Measurements from ENCODE around the gene C10orf53.
"Not testable (repeated sequence)": the region's sequence is repeated elsewhere in the genome, so short reads cannot be mapped to it uniquely, and the experiment has no call there.

The C10orf53 gene

GRCh38 chr10:49688261-49688846 is 8.9 kb downstream of the C10orf53 start:
- DNase-seq (ENCODE audit: low read depth in 2 of 2) = no peak

DNA sequence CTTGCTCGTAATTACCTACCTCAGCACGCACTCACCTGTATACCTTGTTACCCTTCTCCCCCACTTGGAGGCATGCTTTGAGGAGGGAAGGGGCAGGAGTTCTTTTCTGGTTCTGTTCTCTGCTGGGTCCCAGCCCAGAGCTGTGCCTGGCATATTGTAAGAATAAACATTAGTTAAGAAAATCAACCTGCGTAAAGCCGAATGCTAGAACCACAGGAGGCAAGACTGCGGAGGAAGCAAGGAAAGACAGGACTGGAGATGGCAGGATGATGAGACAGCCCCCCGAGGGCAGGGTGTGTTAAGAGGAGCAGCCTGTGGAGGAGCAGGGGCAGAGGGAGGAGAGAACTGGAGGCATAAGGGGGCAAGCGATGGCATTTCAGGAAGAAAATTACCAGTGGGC is 9.5 kb downstream of the C10orf53 start:
- DNase-seq (ENCODE audit: low read depth in 2 of 2) = no peak

DNA sequence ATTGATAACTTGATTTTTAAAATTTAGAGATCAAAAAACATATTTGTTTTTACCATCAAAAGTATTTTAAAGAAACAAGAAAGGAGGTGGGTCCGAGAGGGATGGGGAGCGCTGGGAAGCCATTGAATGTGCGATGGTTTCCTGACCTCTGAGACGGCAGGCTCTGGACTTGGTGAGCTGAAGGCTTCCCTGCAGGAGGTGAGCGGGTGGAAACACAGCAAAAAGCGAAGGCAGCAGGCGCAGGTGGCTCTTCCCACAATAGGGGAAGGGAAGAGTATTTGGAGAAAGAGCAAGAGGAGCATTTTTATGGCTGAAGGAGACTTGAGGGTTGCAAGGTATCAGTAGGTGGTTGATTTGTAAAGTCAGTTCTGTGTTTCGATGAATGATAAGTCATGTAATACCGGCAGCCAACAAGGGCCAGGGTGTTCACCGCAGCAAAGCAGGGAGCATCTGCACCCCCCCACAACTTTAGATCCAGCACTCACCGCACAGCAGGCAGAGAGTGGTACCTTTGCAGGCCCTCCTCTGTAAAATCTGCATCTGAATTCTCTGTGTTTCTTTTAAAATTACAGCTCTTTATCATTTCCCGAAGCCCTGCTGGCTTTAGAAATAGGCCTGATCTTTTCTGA is 10.5 kb downstream of the C10orf53 start:
- DNase-seq (ENCODE audit: low read depth in 2 of 2) = no peak

GRCh38 chr10:49690698-49691356 is 11.4 kb downstream of the C10orf53 start:
- no peak for DNase-seq (ENCODE audit: low read depth in 2 of 2)

DNA sequence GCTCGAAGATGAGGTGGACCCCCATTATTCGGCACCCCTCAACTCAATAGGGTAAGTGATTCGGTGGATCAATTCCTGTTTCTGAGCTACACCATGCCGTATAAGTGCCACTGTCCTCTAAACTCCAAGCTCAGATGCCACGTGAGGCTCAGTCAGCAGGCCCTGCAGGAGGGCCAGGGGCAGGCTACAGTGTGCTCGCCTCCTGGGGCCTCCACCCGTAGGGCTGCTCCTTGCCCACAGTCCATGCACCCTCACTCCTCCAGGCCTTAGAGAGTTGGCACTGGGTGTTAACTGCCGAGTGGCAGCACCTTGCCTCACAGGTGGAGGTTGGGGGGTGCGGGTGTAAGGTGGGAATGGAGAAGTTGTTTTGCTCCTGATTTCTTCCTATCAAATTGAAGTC is 12.1 kb downstream of the C10orf53 start:
- no peak for DNase-seq (ENCODE audit: low read depth in 2 of 2)

- no peak for DNase-seq (ENCODE audit: low read depth in 2 of 2)
These were observed 15.0 kb downstream of the C10orf53 start for GRCh38 chr10:49694466-49694865.

DNA sequence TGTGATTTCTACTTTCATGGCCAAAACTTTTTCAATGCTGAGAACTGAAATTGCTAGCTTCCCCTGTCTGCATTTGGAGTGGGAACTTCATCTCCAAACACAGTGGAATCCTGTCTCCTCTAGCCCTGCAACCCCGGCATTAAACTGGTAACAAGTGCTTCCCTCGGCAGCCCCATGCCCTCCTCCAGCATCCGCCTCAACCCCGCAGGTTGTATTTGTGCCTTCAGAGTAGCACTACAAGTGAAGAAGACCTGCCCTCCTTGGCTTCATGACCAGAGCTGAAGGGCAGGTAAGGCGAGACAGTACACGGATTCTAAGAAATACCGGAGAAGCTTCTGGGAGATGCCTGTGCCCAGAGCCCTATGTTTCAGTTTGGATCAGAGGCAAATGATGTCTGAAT is 16.9 kb downstream of the C10orf53 start:
- DNase-seq (ENCODE audit: low read depth in 2 of 2) = no peak

DNA sequence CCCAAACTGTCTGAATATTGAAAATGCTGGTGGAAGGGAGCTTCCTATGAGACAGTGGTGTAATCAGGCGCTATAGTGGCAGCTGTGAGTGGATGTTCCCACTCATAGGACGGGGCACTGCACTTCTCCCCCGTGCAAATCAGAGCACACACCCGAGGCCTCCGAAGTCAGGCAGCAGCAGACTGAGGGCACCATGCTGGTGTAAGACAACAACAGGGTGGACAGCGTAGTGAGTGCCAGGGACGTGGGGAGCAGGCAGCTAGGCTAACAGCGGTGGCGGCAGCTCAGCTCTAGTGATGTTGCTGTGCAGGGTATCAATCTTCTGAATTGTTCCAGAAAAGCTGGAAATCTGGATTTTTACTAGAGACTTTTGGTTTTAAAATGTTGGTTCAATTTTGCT is 19.2 kb downstream of the C10orf53 start:
- no peak for DNase-seq (ENCODE audit: low read depth in 2 of 2)

- no peak for DNase-seq (ENCODE audit: low read depth in 2 of 2)
These were observed 20.8 kb downstream of the C10orf53 start for GRCh38 chr10:49700211-49700610.

GRCh38 chr10:49700997-49701396 is 21.5 kb downstream of the C10orf53 start:
- DNase-seq (ENCODE audit: low read depth in 2 of 2) = no peak

DNA sequence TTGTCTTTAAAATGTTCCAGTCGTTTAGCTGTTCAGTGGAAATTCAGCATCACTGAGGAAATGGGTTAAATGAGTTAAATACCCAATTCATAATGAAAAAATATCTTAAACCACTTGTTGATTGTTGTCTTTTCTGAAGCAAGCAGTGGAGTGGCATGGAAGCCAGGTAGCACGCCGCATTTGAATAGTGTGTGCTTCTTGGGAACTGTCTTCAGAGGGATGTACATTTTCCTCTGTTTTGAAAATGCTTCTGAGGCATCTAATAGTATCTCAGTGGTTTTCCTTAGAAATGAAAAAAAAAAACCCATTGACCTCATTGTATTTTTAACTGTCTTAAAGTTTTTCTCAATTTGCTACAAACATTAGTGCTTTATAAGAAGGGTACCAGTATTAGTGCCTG is 28.1 kb downstream of the C10orf53 start:
- DNase-seq (ENCODE audit: low read depth in 2 of 2) = no peak

GRCh38 chr10:49709934-49710333 is 30.5 kb downstream of the C10orf53 start:
- no peak for DNase-seq (ENCODE audit: low read depth in 2 of 2)

DNA sequence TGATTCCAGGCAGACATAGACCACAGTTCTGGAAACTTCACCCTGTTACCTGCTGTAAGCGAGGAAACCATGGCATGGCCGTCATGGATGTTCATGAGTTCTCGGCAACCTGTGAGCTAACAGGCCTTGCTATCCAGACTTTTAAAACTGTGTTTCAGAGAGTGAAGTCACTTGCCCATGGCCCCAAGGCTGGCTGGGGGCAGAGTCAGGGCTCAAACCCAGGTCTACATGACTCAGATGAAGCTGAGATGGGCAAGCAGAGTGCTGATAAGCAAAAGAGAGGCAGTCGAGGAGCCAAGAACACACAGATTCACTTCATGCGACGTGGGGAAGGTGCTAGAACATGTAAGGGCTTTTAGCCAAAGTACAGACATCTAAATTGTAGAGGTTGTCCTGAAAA is 31.5 kb downstream of the C10orf53 start:
- DNase-seq (ENCODE audit: low read depth in 2 of 2) = no peak

DNA sequence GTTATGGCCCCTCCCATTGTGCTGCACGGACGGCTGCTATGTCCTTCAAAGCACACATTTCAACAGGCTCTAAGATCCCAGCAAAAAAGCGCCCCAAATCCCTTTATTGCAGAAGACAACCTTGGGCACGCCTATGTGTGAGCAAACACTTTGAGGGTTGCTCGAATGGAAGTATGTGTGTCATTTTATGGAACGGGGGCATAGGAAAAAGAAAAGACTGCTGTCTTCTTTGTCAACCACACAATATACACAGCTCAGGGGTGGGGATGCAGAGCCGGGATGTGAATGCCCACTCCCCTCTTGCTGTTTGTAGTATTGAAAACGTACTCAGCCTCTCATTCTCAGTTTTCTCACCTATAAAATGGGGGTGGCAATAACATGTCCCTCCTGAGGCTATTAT is 32.0 kb downstream of the C10orf53 start:
- no peak for DNase-seq (ENCODE audit: low read depth in 2 of 2)

GRCh38 chr10:49713266-49713665 is 33.8 kb downstream of the C10orf53 start:
- no peak for DNase-seq (ENCODE audit: low read depth in 2 of 2)

- DNase-seq (ENCODE audit: low read depth in 2 of 2) = not testable (repeated sequence)
These were observed 35.7 kb downstream of the C10orf53 start for GRCh38 chr10:49715157-49715556.

DNA sequence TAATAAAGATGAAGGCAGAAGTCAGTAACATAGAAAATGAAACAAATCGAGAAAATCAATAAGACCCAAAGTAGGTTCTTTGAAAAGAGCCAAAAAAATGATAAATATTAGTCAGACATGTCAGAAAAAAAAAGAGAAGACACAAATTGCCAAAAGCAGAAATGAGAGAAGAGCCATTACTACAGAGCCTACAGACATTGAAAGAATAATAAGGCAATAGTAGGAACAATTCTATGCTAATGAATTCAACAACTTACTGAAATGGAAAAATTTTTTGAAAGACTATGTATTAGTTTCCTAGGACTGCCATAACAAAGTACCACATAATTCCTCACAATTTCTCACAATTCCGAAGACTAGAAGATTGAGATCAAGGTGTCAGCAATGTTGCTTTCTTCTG is 47.1 kb downstream of the C10orf53 start:
- DNase-seq (ENCODE audit: low read depth in 2 of 2) = no peak

DNA sequence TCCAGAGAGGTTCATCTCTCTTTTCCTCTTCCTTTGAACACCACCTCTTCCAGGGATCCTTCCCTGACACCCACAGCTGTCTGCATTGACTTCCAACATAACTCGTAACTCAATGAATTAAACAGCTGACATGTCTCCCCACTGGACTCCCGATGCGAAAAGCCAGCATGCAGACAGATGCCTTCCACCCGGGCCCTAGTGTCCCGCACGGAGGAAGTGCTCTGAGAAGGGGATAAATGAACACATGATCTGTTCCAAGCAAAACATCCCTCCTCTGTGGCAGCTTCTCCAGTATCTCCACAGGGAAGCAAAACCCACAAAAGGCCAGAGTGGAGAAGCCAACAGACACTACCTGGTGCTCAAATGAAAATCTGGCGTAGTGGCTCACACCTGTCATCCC is 54.4 kb downstream of the C10orf53 start:
- no peak for DNase-seq (ENCODE audit: low read depth in 2 of 2)

DNA sequence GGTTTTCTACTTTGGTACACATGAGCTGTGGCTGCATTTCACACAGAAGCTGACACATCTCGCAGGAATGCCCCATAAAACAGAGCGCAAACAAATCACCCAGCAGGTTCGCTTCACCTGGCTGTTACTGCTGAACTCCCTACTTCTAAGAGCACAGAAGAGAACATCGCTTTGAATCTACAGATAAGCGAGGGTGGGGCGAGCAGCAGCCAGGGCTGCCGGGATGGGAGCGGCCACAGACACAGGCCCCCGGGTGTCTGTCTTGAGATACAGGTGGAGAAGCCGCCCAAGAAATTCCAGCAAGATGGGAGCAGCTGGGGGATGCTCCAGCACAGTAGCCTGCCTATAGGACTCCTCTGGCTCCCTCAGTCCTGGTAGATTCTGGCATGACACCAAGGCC is 55.2 kb downstream of the C10orf53 start:
- DNase-seq (ENCODE audit: low read depth in 2 of 2) = no peak

- DNase-seq (ENCODE audit: low read depth in 2 of 2) = no peak
These were observed 55.7 kb downstream of the C10orf53 start for GRCh38 chr10:49735161-49735560.

DNA sequence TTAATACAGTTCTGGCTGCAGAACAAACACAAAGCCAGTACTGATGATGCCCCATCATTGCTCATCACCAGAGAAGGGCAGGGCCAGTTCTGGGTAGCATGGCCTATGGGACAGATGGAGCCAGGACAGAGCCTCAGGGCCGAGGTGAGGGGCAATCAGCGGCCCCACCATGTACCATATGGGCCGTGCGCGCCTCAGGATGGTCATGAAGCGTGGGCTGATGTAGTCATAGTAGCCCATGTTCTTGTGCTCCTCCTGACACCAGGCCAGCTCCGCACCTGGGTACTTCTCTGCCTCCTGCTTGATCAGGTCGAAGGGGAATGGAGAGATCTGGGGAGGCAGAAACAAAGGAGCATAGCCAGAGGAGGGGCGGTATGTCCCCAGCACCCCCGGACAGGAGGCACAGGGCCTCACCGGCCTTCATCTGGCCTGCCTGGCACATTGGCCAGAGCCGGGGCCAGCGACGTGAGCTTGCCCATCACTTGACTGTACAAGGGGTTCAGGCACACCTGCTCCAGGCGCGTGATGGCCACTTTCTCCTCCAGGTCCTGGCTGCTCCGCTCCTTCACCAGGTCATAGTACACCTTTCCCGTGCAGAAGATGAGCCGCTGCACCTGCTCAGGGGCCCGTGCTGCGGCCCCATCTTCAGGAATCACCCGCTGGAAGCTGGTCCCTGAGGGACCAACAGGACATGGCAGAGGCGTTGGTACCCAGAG is 56.6 kb downstream of the C10orf53 start:
- DNase-seq (ENCODE audit: low read depth in 2 of 2) = no peak

DNA sequence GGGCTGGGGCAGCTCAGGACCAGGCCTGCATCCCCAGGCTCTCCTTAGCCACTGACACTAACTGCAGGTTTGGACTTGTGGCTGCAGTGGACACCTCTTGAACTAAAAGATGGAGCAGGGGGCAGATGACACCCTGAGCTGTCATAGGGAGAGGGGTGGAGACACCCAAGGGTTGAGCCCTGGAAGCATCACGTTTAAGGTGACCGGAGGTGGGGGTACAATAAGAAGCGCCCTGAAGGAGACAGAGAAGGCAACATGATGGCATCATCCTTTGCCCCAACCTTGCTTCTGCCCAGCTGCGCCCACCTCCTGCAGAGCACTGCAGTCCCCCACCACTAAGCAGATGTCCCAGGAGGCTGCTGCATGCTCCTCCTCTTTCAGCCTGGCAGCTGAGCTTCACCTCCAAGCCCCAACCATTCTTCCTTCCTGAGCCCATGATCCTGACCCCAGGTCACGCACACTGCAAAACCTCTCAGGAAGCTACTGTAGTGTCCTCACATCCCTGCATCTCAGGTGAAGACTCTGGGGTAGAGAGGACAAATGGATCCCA is 57.2 kb downstream of the C10orf53 start:
- no peak for DNase-seq (ENCODE audit: low read depth in 2 of 2)

Measured in stimulated activated CD4-positive, alpha-beta T cell treated with anti-CD3 and anti-CD28 coated beads, Interleukin-4, amount 100 ng/mL, for 48 hours (primary cell).